Lung (tissue), 12 donors: ENCODE data around the gene SHC3. TPM values are rescaled to one million over a fixed set of nuclear protein-coding genes. Genes with fewer than 3 reads are reported as not detected.
"Not testable (repeated sequence)": the region's sequence is repeated elsewhere in the genome, so short reads cannot be mapped to it uniquely, and the experiment has no call there.

Source experiments
- ATAC-seq: fragments of 200-7000 bp; cut with Tn5 transposase; one replicate; pipeline ENCODE4 v1.9.1; 2020; ENCODE audit warnings: moderate number of reproducible peaks; ENCODE audit not compliant: insufficient read depth, low FRiP score
- DNase-seq, 3 donors: peaks; one replicate each; pipeline ENCODE4 v3.0.0-alpha.2; 2013 to 2017
- H3K27ac ChIP-seq, 2 donors: one replicate each; pipeline ENCODE4 v1.5.1; 2013; ENCODE audit warnings: mild to moderate bottlenecking in 2 of 2, moderate library complexity in 2 of 2, control low read depth in 1 of 2, inconsistent platforms in 1 of 2, low read depth in 1 of 2, low read length in 1 of 2
- H3K27me3 ChIP-seq, 3 donors: one replicate each; pipeline ENCODE4 v1.5.1; 2013; ENCODE audit warnings: low read length in 2 of 3; ENCODE audit not compliant: control insufficient read depth in 3 of 3, insufficient read depth in 3 of 3
- H3K36me3 ChIP-seq, 4 donors: one replicate each; pipeline ENCODE4 v1.5.1; 2013; ENCODE audit warnings: low read length in 4 of 4, mild to moderate bottlenecking in 1 of 4, moderate library complexity in 1 of 4; ENCODE audit not compliant: control insufficient read depth in 4 of 4, insufficient read depth in 4 of 4
- H3K4me1 ChIP-seq, 5 donors: one replicate each; pipeline ENCODE4 v1.5.1; 2013; ENCODE audit warnings: low read length in 5 of 5, mild to moderate bottlenecking in 2 of 5, moderate library complexity in 1 of 5; ENCODE audit not compliant: control insufficient read depth in 5 of 5, insufficient read depth in 5 of 5
- H3K4me3 ChIP-seq: one replicate; pipeline ENCODE4 v1.5.1; 2013; ENCODE audit warnings: mild to moderate bottlenecking, control low read depth, moderate library complexity
- H3K9ac ChIP-seq, 2 donors: one replicate each; pipeline ENCODE4 v1.5.1; 2013; ENCODE audit warnings: low read length in 2 of 2, control low read depth in 1 of 2; ENCODE audit not compliant: insufficient read depth in 1 of 2
- H3K9me3 ChIP-seq, 4 donors: one replicate each; pipeline ENCODE4 v1.5.1; 2013; ENCODE audit warnings: low read length in 3 of 4, mild to moderate bottlenecking in 1 of 4, moderate library complexity in 1 of 4; ENCODE audit not compliant: control insufficient read depth in 4 of 4, insufficient read depth in 3 of 4
- WGBS, 2 donors: extraction: QIAGEN DNeasy Blood & Tissue Kit; methylation state at CpG; one replicate each; pipeline ENCODE4 v1.1.7; 2013; 5-methylcytosine and 5-hydroxymethylcytosine counted together
- polyA plus RNA-seq, 2 donors: library from polyadenylated mRNA; stranded (reverse); fragments of 200-250 nt; gene quantifications; one replicate each; pipeline ENCODE4 v1.2.1, GENCODE V29; 2013
- total RNA-seq, 2 donors: library from RNA; depleted of rRNA in 1 of 2; stranded (reverse); fragments of >200 nt in 1 of 2; gene quantifications; one replicate each; pipeline ENCODE4 v1.2.1, GENCODE V29; 2014 to 2021
- TF ChIP-seq, protein P1 (sequence below): IDR thresholded peaks from 2 replicates; pipeline ENCODE4 v1.5.1; 2012; ENCODE audit warnings: mild to moderate bottlenecking; ENCODE audit errors: control extremely low read depth, extremely low read depth
- donor health status: control.
- donor health status: control.
- donor health status: Bipolar disorder and iron deficiency.
- donor health status: healthy.
- donor health status: DM: yes; HTN: yes; CAD: no.

SHC3 gene
- total and polyA plus RNA-seq, 4 donors, result 1.8 to 19.2 (median 4.0) TPM

DNA sequence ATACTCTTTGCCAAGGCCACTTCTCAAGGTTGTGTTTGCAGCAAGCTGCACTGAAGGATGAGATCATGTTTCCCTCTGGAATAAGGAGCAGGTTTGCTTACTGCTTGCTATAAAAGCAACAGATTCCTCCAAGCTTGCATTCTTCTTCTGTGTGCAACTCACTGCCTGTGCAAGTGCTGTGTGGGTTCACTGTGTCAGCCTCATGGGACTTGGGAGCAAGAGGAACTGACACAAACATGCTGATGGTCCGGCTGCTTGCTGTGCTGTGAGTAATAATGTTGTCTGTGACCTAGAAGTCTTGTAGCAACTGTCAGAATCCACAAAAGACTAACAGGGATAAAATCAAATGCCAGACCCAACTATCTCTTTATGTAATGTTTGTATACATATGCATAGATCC, 33.6 kb upstream of the SHC3 start:
- 88 to 92% methylated on average over 1 of the region's 1 CpG for WGBS, 2 donors
- H3K27ac ChIP-seq, result no peak overlapping the region
- H3K9me3 ChIP-seq, result peaks cover 0 to 3% (median 1%) of the 10 kb centered on the region in 4 donors
- ATAC-seq (no peak), DNase-seq (no peak)
- H3K4me1 ChIP-seq, result no peaks in the 10 kb centered on the region
- H3K27me3 ChIP-seq, result no peaks in the 10 kb centered on the region
- no peak overlapping the region for H3K4me3 ChIP-seq
- H3K9ac ChIP-seq, result no peak overlapping the region
- TF ChIP-seq, protein P1, sequence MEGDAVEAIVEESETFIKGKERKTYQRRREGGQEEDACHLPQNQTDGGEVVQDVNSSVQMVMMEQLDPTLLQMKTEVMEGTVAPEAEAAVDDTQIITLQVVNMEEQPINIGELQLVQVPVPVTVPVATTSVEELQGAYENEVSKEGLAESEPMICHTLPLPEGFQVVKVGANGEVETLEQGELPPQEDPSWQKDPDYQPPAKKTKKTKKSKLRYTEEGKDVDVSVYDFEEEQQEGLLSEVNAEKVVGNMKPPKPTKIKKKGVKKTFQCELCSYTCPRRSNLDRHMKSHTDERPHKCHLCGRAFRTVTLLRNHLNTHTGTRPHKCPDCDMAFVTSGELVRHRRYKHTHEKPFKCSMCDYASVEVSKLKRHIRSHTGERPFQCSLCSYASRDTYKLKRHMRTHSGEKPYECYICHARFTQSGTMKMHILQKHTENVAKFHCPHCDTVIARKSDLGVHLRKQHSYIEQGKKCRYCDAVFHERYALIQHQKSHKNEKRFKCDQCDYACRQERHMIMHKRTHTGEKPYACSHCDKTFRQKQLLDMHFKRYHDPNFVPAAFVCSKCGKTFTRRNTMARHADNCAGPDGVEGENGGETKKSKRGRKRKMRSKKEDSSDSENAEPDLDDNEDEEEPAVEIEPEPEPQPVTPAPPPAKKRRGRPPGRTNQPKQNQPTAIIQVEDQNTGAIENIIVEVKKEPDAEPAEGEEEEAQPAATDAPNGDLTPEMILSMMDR, result no peak
- H3K36me3 ChIP-seq, result no peaks in the 10 kb centered on the region

DNA sequence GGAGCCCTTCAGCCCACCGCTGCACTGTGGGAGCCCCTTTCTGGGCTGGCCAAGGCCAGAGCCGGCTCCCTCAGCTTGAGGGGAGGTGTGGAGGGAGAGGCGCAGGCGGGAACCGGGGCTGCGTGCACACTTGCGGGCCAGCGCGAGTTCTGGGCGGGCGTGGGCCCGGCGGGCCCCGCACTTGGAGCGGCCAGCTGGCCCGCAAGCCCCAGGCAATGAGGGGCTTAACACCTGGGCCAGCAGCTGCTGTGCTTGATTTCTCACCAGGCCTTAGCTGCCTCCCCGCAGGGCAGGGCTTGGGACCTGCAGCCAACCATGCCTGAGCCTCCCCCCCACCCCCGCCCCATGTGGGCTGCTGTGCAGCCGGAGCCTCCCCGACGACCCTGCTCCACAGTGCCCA, 30.7 kb upstream of the SHC3 start:
- WGBS, 2 donors, result 96 to 98% methylated on average over 20 to 21 of the region's 21 CpGs
- H3K4me1 ChIP-seq, H3K27ac ChIP-seq, ATAC-seq, DNase-seq, H3K9ac ChIP-seq, H3K27me3 ChIP-seq, H3K9me3 ChIP-seq, H3K36me3 ChIP-seq, H3K4me3 ChIP-seq: not testable (repeated sequence)

DNA sequence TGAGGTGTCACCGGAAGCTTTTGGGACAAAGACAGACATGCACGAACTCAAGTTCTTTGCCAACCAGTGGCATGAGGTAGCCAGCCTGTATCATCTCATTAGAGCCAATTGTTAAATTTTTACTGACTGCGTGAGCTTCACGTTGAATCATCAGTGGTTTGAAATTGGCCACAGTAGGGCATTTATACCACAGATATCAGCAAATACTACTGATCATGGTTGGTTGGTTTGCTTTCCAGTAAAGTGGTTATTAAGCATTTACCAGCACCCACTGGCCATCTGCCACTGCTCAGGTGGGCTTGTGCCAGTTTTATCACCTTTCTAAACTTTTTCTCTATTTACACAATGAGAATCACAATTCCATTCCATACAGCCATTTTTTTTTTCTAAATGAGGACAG, 28.4 kb upstream of the SHC3 start:
- no peak overlapping the region for H3K4me3 ChIP-seq
- H3K4me1 ChIP-seq, result no peaks in the 10 kb centered on the region
- no peaks in the 10 kb centered on the region for H3K36me3 ChIP-seq
- no peak for ATAC-seq
- TF ChIP-seq, protein P1, result no peak
- H3K27ac ChIP-seq, result no peak overlapping the region
- H3K9me3 ChIP-seq, result peaks cover 0 to 3% (median 0%) of the 10 kb centered on the region in 4 donors
- H3K27me3 ChIP-seq, result no peaks in the 10 kb centered on the region
- 87 to 92% methylated on average over 4 of the region's 4 CpGs for WGBS, 2 donors
- DNase-seq, result no peak
- no peak overlapping the region for H3K9ac ChIP-seq

DNA sequence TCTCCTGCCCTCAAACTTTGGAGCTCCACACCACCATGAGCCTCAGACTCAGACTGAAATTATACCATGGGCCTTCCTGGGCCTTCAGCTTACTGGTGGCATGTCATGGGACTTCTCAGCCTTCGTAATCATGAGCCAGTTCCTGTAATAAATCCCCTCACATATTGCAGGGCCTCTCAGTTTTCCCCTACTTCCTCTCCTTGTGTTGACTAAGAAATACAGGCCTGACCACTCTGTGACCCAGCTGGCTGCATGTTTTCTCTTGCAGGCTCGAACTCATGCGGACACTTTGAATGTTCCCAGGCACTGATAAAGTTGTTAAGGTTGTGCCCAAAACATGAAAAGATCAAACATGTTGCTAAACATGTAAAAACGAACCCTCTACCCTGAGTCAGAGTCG, 26.2 kb upstream of the SHC3 start:
- 67 to 83% methylated on average over 5 of the region's 5 CpGs for WGBS, 2 donors

More for the DNA sequence above, 26.2 kb upstream of the SHC3 start:
- ATAC-seq (no peak), DNase-seq (no peak)
- TF ChIP-seq, protein P1, result no peak
- no peak overlapping the region for H3K27ac ChIP-seq
- H3K9me3 ChIP-seq, result peaks cover 0 to 1% (median 0%) of the 10 kb centered on the region in 4 donors
- H3K36me3 ChIP-seq, result no peaks in the 10 kb centered on the region
- no peak overlapping the region for H3K4me3 ChIP-seq
- H3K4me1 ChIP-seq, result no peaks in the 10 kb centered on the region
- no peaks in the 10 kb centered on the region for H3K27me3 ChIP-seq
- H3K9ac ChIP-seq, result no peak overlapping the region
